Measurements from ENCODE around the gene NYNRIN. TPM values are rescaled to one million over a fixed set of nuclear protein-coding genes. Genes with fewer than 3 reads are reported as not detected.

Gene NYNRIN
- total and polyA plus RNA-seq, 2 of the 8 experiments (the other 6 are each of a cell fraction or from before 2014, with no cell fraction given) = 15.2 to 18.3 TPM

- no peaks in the 10 kb centered on the region for H3K79me1 ChIP-seq (ENCODE audit: low read depth, low read length)
- H2BK20ac ChIP-seq (ENCODE audit: low read length) = no peak overlapping the region
- no peaks in the 10 kb centered on the region for H3K79me2 ChIP-seq (ENCODE audit: control insufficient read depth in 1 of 2, insufficient read depth in 2 of 2, low read length in 2 of 2)
- no peak overlapping the region for H2BK15ac ChIP-seq (ENCODE audit: low read length)
- no peak overlapping the region; a peak in 1 of 7 replicates for H3K9ac ChIP-seq (replicated peaks in 1 of 4; ENCODE audit: extremely low read depth in 1 of 4, low read depth in 3 of 4, low read length in 3 of 4)
- H2BK120ac ChIP-seq (replicated peaks; ENCODE audit: low read depth, low read length) = no peak overlapping the region
- POLR2A ChIA-PET (ENCODE audit: partially characterized antibody) = interaction anchor here (1.2 kb wide), 1 partner anchor 37 kb away, joined by 6 read pairs; no protein-coding TSS in a partner anchor
- H4K91ac ChIP-seq (replicated peaks; ENCODE audit: insufficient read length, low read length) = no peak overlapping the region
- CTCF ChIA-PET (ENCODE audit: partially characterized antibody) = interaction anchor here (0.7 to 16.4 kb wide), 7 partner anchors 13 to 241 kb away, joined by 3 to 207 read pairs (median 35); partner anchors contain the start of genes ADCY4, CBLN3, KHNYN and RIPK3
- 94% methylated on average over 4 of the region's 4 CpGs; no CpG with 5 or more reads in 1 of the 2 experiments for WGBS, 2 experiments (ENCODE audit: extremely low coverage in 1 of 2, insufficient coverage in 1 of 2, insufficient read length in 1 of 2, insufficient replicate concordance in 2 of 2, low coverage in 1 of 2, low lambda C conversion rate in 2 of 2, missing lambda C conversion rate in 1 of 2)
- H2BK5ac ChIP-seq (ENCODE audit: low read depth, low read length) = no peak overlapping the region
- peaks cover 3 to 12% (median 6%) of the 10 kb centered on the region in 4 experiments for H3K4me1 ChIP-seq (replicated peaks in 1 of 4; ENCODE audit: control insufficient read depth in 3 of 4, insufficient read depth in 4 of 4, low read length in 3 of 4)
- H4K8ac ChIP-seq (ENCODE audit: extremely low read depth, insufficient read depth, low read length) = no peak overlapping the region
- no peaks in the 10 kb centered on the region for H3K23me2 ChIP-seq (ENCODE audit: low read depth, low read length)
- FAIRE-seq (no peak), DNase-seq (ENCODE audit: low read depth in 1 of 2, low spot score in 2 of 2) (no peak)
- no peak overlapping the region for H3K14ac ChIP-seq (ENCODE audit: insufficient read length)
- no peaks in the 10 kb centered on the region for H4K20me1 ChIP-seq (replicated peaks in 1 of 2; ENCODE audit: control insufficient read depth in 1 of 2, insufficient read depth in 2 of 2, low read length in 2 of 2)
- no peak overlapping the region for H2BK12ac ChIP-seq (ENCODE audit: low read depth, low read length)
- H3K18ac ChIP-seq (ENCODE audit: extremely low read depth, low read length) = no peak overlapping the region
- no peak overlapping the region for H4K5ac ChIP-seq (ENCODE audit: insufficient read length, low read depth, low read length)
- H3K9me3 ChIP-seq (ENCODE audit: insufficient read depth in 2 of 2, low read depth in 1 of 2, low read length in 1 of 2) = no peaks in the 10 kb centered on the region
- H3K4ac ChIP-seq (replicated peaks; ENCODE audit: insufficient read length, low read depth, low read length) = no peak overlapping the region
- H2AK5ac ChIP-seq (ENCODE audit: low read depth, low read length) = no peak overlapping the region
- no peak overlapping the region for H2AFZ ChIP-seq (ENCODE audit: low read length)
- no peaks in the 10 kb centered on the region for H3K27me3 ChIP-seq (replicated peaks in 1 of 4; ENCODE audit: control insufficient read depth in 3 of 4, extremely low read depth in 1 of 4, insufficient read depth in 3 of 4, low read length in 3 of 4)
- H3K27ac ChIP-seq (ENCODE audit: low read depth, low read length) = no peak overlapping the region
- no peak overlapping the region for H3K56ac ChIP-seq (replicated peaks; ENCODE audit: insufficient read length, low read depth, low read length)
- H3K36me3 ChIP-seq (ENCODE audit: control insufficient read depth in 2 of 4, insufficient read depth in 4 of 4, low read length in 3 of 4) = no peaks in the 10 kb centered on the region
- H3K4me3 ChIP-seq (ENCODE audit: extremely low read depth in 1 of 4, insufficient read depth in 2 of 4, low read depth in 3 of 4, low read length in 4 of 4) = no peak overlapping the region
- no peak overlapping the region for H3K23ac ChIP-seq (ENCODE audit: insufficient read length)
- H3K4me2 ChIP-seq (ENCODE audit: insufficient read depth in 1 of 2, low read depth in 2 of 2, low read length in 2 of 2) = no peak overlapping the region
- TF ChIP-seq BACH1 (IDR thresholded peaks at IDR 0.05; ENCODE audit: low read length) = no peak
- no peak for TF ChIP-seq CREB1 (IDR thresholded peaks at IDR 0.05)
- no peak for TF ChIP-seq TBP (IDR thresholded peaks at IDR 0.05; ENCODE audit: low read depth, low read length)
- TF ChIP-seq RAD21 (IDR thresholded peaks at IDR 0.05 in 1 of 2, conservative IDR thresholded peaks at IDR 0.05 in 1 of 2; ENCODE audit: low read depth in 2 of 2, low read length in 2 of 2) = no peak
- no peak for TF ChIP-seq HDAC2 (IDR thresholded peaks at IDR 0.05; ENCODE audit: borderline replicate concordance in 1 of 2, low read depth in 2 of 2, low read length in 2 of 2)
- no peak for TF ChIP-seq POLR2AphosphoS5 (IDR thresholded peaks at IDR 0.05; ENCODE audit: low read depth, low read length)
- TF ChIP-seq TAF1 (IDR thresholded peaks at IDR 0.05; ENCODE audit: low read depth, low read length) = no peak
- no peak for TF ChIP-seq SAP30 (IDR thresholded peaks at IDR 0.05; ENCODE audit: insufficient read depth, insufficient replicate concordance, low read length)
- no peak for TF ChIP-seq SIRT6 (IDR thresholded peaks at IDR 0.05; ENCODE audit: low read length)
- no peak for TF ChIP-seq MAX (IDR thresholded peaks at IDR 0.05)
- TF ChIP-seq JUND (IDR thresholded peaks at IDR 0.05; ENCODE audit: low read length) = no peak
- TF ChIP-seq MAFK (IDR thresholded peaks at IDR 0.05; ENCODE audit: low read depth, low read length) = no peak
- no peak for TF ChIP-seq EP300 (IDR thresholded peaks at IDR 0.05; ENCODE audit: borderline replicate concordance in 1 of 2, low read depth in 2 of 2, low read length in 2 of 2)
- no peak for TF ChIP-seq SP2 (IDR thresholded peaks at IDR 0.05; ENCODE audit: low read length)
- TF ChIP-seq CHD1 (IDR thresholded peaks at IDR 0.05; ENCODE audit: low read depth, low read length) = no peak
These were observed 16.8 kb upstream of the NYNRIN start for GRCh38 chr14:24382064-24382371.

Data from H1 (cell line).